ENCODE measurements around the gene SH3RF3. TPM values are rescaled to one million over a fixed set of nuclear protein-coding genes. Genes with fewer than 3 reads are reported as not detected.
A peak's percentile ranks its signal among the peaks of the same experiment; 100 is the strongest.

Gene SH3RF3
- total RNA-seq, 1 experiment from 2014 or later: 21.7 TPM

DNA sequence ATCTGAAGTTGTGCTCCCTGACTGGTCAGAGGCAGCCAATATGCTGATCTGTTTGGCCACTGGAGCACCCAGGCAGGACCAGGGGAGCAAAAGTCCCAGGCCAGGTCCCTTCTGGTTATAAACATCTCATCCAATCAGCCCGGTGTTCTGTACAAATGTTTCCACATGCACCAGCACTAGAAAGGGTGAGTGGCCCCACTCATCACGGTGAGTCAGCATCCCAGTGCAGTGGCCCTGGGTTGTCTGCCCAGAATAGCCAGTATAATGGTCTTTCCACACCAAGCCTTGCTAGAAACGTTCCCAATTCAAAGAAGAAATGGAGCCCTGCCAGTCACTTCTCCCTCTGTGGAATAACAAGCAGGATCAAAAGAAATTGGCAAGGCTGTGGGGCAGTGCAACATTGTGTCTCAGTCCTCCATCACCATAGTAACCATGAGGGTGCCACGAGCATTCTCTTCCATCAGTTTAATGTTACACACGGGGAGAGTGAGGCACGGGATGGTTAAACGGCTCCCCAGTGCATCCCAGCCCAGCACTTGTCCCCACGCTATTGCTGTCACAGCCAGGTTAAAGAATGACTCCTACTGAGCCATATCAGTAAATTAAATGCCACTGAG lies 309.9 kb downstream of the SH3RF3 start:
- intact Hi-C loops (cut with micrococcal nuclease): no loop called here
- H3K9me3 Mint-ChIP-seq (ENCODE audit: unreplicated experiment): peaks cover 32% of the 10 kb centered on the region
- H3K36me3 Mint-ChIP-seq (ENCODE audit: insufficient read depth, unreplicated experiment): peaks cover 42% of the 10 kb centered on the region
- no peak overlapping the region for H3K4me3 Mint-ChIP-seq (ENCODE audit: unreplicated experiment)
- H3K4me1 Mint-ChIP-seq (ENCODE audit: insufficient read depth, unreplicated experiment): no peaks in the 10 kb centered on the region
- H3K27me3 Mint-ChIP-seq (ENCODE audit: insufficient read depth, unreplicated experiment): no peaks in the 10 kb centered on the region
- no peak overlapping the region for H3K27ac Mint-ChIP-seq (ENCODE audit: low read depth, unreplicated experiment)
- POLR2A ChIA-PET: no interaction called here
- BruUV-seq (replicated peaks): no TSS peak
- CTCF ChIA-PET: no interaction called here
- TF ChIP-seq, protein P1, sequence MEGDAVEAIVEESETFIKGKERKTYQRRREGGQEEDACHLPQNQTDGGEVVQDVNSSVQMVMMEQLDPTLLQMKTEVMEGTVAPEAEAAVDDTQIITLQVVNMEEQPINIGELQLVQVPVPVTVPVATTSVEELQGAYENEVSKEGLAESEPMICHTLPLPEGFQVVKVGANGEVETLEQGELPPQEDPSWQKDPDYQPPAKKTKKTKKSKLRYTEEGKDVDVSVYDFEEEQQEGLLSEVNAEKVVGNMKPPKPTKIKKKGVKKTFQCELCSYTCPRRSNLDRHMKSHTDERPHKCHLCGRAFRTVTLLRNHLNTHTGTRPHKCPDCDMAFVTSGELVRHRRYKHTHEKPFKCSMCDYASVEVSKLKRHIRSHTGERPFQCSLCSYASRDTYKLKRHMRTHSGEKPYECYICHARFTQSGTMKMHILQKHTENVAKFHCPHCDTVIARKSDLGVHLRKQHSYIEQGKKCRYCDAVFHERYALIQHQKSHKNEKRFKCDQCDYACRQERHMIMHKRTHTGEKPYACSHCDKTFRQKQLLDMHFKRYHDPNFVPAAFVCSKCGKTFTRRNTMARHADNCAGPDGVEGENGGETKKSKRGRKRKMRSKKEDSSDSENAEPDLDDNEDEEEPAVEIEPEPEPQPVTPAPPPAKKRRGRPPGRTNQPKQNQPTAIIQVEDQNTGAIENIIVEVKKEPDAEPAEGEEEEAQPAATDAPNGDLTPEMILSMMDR (IDR thresholded peaks at IDR 0.05; ENCODE audit: unreplicated experiment): no peak
- DNase-seq (ENCODE audit: unreplicated experiment): peak; percentile 8

DNA sequence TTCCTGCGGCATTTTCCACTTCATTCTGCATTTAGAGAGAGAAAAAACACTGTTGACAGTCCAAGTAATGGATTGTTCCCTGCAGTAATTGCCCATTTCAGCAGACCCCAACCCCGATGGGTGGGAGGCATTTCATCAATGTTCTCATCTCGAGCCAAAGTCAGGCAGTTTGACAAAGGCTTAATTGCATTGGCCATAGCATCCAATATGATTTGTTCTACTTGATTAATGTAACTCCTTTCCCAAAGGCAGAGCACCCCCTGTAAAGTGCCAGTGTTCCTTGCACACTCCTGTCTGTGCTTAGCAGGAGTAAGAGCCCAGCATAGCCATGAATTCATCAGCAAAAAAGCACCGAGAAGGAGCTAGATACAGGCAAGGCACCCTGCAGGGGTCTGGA lies 310.4 kb downstream of the SH3RF3 start:
- Mint-ChIP-seq H3K4me1 (ENCODE audit: insufficient read depth, unreplicated experiment) (no peaks in the 10 kb centered on the region), H3K27ac (ENCODE audit: low read depth, unreplicated experiment) (no peak overlapping the region), H3K9me3 (ENCODE audit: unreplicated experiment) (peaks cover 34% of the 10 kb centered on the region), H3K27me3 (ENCODE audit: insufficient read depth, unreplicated experiment) (no peaks in the 10 kb centered on the region), H3K36me3 (ENCODE audit: insufficient read depth, unreplicated experiment) (peaks cover 46% of the 10 kb centered on the region), H3K4me3 (ENCODE audit: unreplicated experiment) (no peak overlapping the region)
- intact Hi-C loops (cut with micrococcal nuclease): no loop called here
- CTCF ChIA-PET: interaction anchor here (0.9 kb wide), 1 partner anchor 210 kb away, joined by 3 read pairs; no protein-coding TSS in a partner anchor
- TF ChIP-seq, protein P1 (IDR thresholded peaks at IDR 0.05; ENCODE audit: unreplicated experiment): no peak
- no TSS peak for BruUV-seq (replicated peaks)
- no peak for DNase-seq (ENCODE audit: unreplicated experiment)
- POLR2A ChIA-PET: no interaction called here

DNA sequence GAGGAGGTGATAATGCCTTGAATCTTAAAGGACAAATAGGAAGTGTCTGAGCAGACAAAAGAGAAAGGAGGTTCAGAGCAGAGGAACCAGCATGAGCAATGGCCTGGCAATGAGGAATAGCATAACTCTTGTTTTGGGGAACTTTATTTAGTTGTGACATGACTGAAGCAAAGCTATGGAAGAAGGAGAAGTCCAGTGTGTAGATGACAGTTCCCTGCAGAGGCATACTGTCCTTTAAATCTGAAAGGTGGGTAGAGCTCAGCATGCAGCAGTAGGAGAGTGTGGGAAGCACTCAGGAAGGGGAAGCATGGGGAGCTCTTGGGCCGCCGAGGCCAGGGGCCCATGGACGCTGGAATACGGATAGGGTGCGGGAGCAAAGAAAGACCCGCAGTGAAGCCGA lies 311.0 kb downstream of the SH3RF3 start:
- Mint-ChIP-seq H3K4me1 (ENCODE audit: insufficient read depth, unreplicated experiment) (no peaks in the 10 kb centered on the region), H3K27me3 (ENCODE audit: insufficient read depth, unreplicated experiment) (no peaks in the 10 kb centered on the region), H3K9me3 (ENCODE audit: unreplicated experiment) (peaks cover 40% of the 10 kb centered on the region), H3K36me3 (ENCODE audit: insufficient read depth, unreplicated experiment) (peaks cover 46% of the 10 kb centered on the region), H3K4me3 (ENCODE audit: unreplicated experiment) (no peak overlapping the region), H3K27ac (ENCODE audit: low read depth, unreplicated experiment) (no peak overlapping the region)
- intact Hi-C loops (cut with micrococcal nuclease): no loop called here
- no peak for DNase-seq (ENCODE audit: unreplicated experiment)
- no TSS peak for BruUV-seq (replicated peaks)
- ChIA-PET CTCF (interaction anchor here (0.9 kb wide), 1 partner anchor 211 kb away, joined by 3 read pairs; no protein-coding TSS in a partner anchor), POLR2A (interaction anchor here (1.1 kb wide), 1 partner anchor 74 kb away, joined by 3 read pairs; no protein-coding TSS in a partner anchor)
- TF ChIP-seq, protein P1 (IDR thresholded peaks at IDR 0.05; ENCODE audit: unreplicated experiment): no peak

DNA sequence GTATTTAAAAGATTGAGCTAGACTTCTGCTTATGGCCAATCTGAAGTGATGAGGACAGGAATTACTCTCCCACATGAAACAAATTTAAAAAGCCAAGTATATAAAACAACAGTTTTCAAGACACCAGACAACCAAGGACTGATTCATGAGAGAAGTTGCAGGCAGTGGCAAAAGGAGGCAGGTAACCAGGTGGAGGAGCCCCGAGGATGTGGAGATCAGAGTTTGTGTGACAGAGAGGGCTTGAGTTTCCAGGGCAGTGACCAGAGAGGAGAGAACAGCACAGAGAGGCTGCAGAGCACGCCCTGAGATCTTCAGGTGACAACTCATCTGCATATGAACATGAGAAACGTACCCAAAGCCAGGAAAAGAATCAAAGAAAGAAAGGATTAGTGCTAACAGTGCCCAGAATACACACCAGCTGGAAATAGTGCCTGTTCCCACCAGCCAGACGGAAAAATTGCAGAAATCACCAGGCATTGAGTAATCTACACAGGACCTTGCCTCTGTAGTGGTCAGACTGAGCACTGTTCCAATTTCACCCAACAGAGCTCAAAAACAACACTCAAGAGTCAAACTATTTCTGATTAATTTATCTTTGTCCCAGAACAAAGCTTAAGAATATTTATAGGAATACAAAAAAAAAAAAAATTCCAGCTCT lies 311.6 kb downstream of the SH3RF3 start:
- Mint-ChIP-seq H3K36me3 (ENCODE audit: insufficient read depth, unreplicated experiment) (peaks cover 45% of the 10 kb centered on the region), H3K9me3 (ENCODE audit: unreplicated experiment) (peaks cover 46% of the 10 kb centered on the region), H3K27me3 (ENCODE audit: insufficient read depth, unreplicated experiment) (no peaks in the 10 kb centered on the region), H3K4me3 (ENCODE audit: unreplicated experiment) (no peak overlapping the region), H3K27ac (ENCODE audit: low read depth, unreplicated experiment) (no peak overlapping the region), H3K4me1 (ENCODE audit: insufficient read depth, unreplicated experiment) (no peaks in the 10 kb centered on the region)
- TF ChIP-seq, protein P1 (IDR thresholded peaks at IDR 0.05; ENCODE audit: unreplicated experiment): no peak
- BruUV-seq (replicated peaks): no TSS peak
- ChIA-PET POLR2A (interaction anchor here (1.1 kb wide), 1 partner anchor 73 kb away, joined by 3 read pairs; no protein-coding TSS in a partner anchor), CTCF (interaction anchor here (0.9 kb wide), 1 partner anchor 212 kb away, joined by 3 read pairs; no protein-coding TSS in a partner anchor)
- intact Hi-C loops (cut with micrococcal nuclease): no loop called here
- DNase-seq (ENCODE audit: unreplicated experiment): no peak
